Activated CD4-positive, alpha-beta T cell treated with anti-CD3 and anti-CD28 coated beads, Interleukin-2, amount 10 ng/mL, durations not matched to agents 7 days and 5 days (primary cell): ENCODE results near the gene DPY19L3. TPM values are rescaled to one million over a fixed set of nuclear protein-coding genes. Genes with fewer than 3 reads are reported as not detected.
A peak's percentile ranks its signal among the peaks of the same experiment; 100 is the strongest.

Source experiments
- CTCF ChIA-PET: fragments of 350-600 bp; sonication (Branson Sonifier 250); formaldehyde crosslinking; loops from one replicate; lab custom pipeline; 2021; ENCODE audit warnings: antibody characterized with exemption; lab: Charles Lee
- POLR2A ChIA-PET: fragments of 350-600 bp; sonication (Branson Sonifier 250); formaldehyde crosslinking; loops from one replicate; lab custom pipeline; 2021; ENCODE audit warnings: antibody characterized with exemption; lab: Charles Lee
- DNase-seq: peaks from one replicate; pipeline ENCODE4 v3.0.0-alpha.2; 2020
- H3K27ac Mint-ChIP-seq: one replicate; pipeline ENCODE4 v1.8.0; 2021; ENCODE audit warnings: mild to moderate bottlenecking, moderate library complexity, mixed read lengths
- H3K27me3 Mint-ChIP-seq: one replicate; pipeline ENCODE4 v1.8.0; 2021; ENCODE audit warnings: mixed read lengths
- H3K36me3 Mint-ChIP-seq: one replicate; pipeline ENCODE4 v1.8.0; 2021; ENCODE audit warnings: low read depth, mixed read lengths
- H3K4me1 Mint-ChIP-seq: one replicate; pipeline ENCODE4 v1.8.0; 2021; ENCODE audit warnings: mixed read lengths
- H3K4me3 Mint-ChIP-seq: one replicate; pipeline ENCODE4 v1.8.0; 2021; ENCODE audit warnings: mild to moderate bottlenecking, moderate library complexity, mixed read lengths
- H3K9me3 Mint-ChIP-seq: one replicate; pipeline ENCODE4 v1.8.0; 2021; ENCODE audit warnings: mixed read lengths
- total RNA-seq, 2 experiments: library from RNA; stranded (reverse); gene quantifications; one replicate each; pipeline ENCODE4 v1.2.3, GENCODE V29; 2021

The DPY19L3 gene
- 10 to 100 TPM; 11.2 to 13.1 TPM for total RNA-seq

GRCh38 chr19:32405431-32406160 is at the start of gene DPY19L3:
TSS of gene DPY19L3 (plus strand) at chr19:32405770. CDS start at chr19:32408254, 2,484 bp downstream.
- peak; percentile 92 for DNase-seq
- Mint-ChIP-seq H3K4me3 (peak within 1 kb of the TSS; percentile 82), H3K27ac (peak within 1 kb of the TSS; percentile 95), H3K36me3 (peaks cover 8% of the 10 kb centered on the region), H3K9me3 (no peaks in the 10 kb centered on the region), H3K4me1 (peaks cover 20% of the 10 kb centered on the region), H3K27me3 (no peaks in the 10 kb centered on the region)
- CTCF ChIA-PET, result interaction anchor here (1.4 kb wide), 2 partner anchors 32 to 66 kb away, joined by 3 to 4 read pairs; no protein-coding TSS in a partner anchor
- POLR2A ChIA-PET, result interaction anchor here (0.5 to 0.6 kb wide), 4 partner anchors 60 to 509 kb away, joined by 3 to 5 read pairs (median 4); partner anchors contain the start of gene ZNF507

GRCh38 chr19:32357720-32358119 is 47.9 kb upstream of the DPY19L3 start:
- no peak overlapping the region for H3K4me3 Mint-ChIP-seq
- peaks cover 16% of the 10 kb centered on the region for H3K4me1 Mint-ChIP-seq
- CTCF ChIA-PET, result interaction anchor here (1.2 kb wide), 1 partner anchor 17 kb away, joined by 3 read pairs; no protein-coding TSS in a partner anchor
- no peaks in the 10 kb centered on the region for H3K9me3 Mint-ChIP-seq
- no peak for DNase-seq
- peaks cover 75% of the 10 kb centered on the region for H3K36me3 Mint-ChIP-seq
- no peak overlapping the region for H3K27ac Mint-ChIP-seq
- POLR2A ChIA-PET, result no interaction called here
- H3K27me3 Mint-ChIP-seq, result no peaks in the 10 kb centered on the region

- Mint-ChIP-seq H3K27me3 (no peaks in the 10 kb centered on the region), H3K4me3 (no peak overlapping the region), H3K27ac (no peak overlapping the region), H3K4me1 (peaks cover 12% of the 10 kb centered on the region), H3K36me3 (peaks cover 73% of the 10 kb centered on the region), H3K9me3 (no peaks in the 10 kb centered on the region)
- CTCF ChIA-PET, result interaction anchor here (1.2 kb wide), 1 partner anchor 16 kb away, joined by 3 read pairs; no protein-coding TSS in a partner anchor
- POLR2A ChIA-PET, result no interaction called here
- DNase-seq, result no peak
Measured at GRCh38 chr19:32358321-32358720, 47.2 kb upstream of the DPY19L3 start.

- Mint-ChIP-seq H3K9me3 (no peaks in the 10 kb centered on the region), H3K27ac (no peak overlapping the region), H3K4me1 (peaks cover 10% of the 10 kb centered on the region), H3K36me3 (peaks cover 64% of the 10 kb centered on the region), H3K27me3 (no peaks in the 10 kb centered on the region), H3K4me3 (no peak overlapping the region)
- ChIA-PET CTCF (no interaction called here), POLR2A (no interaction called here)
- DNase-seq, result no peak
Measured at GRCh38 chr19:32359581-32359980, 46.0 kb upstream of the DPY19L3 start.

- DNase-seq, result no peak
- CTCF ChIA-PET, result no interaction called here
- H3K27ac Mint-ChIP-seq, result no peak overlapping the region
- H3K4me1 Mint-ChIP-seq, result peaks cover 2% of the 10 kb centered on the region
- POLR2A ChIA-PET, result no interaction called here
- H3K9me3 Mint-ChIP-seq, result no peaks in the 10 kb centered on the region
- H3K36me3 Mint-ChIP-seq, result peaks cover 61% of the 10 kb centered on the region
- no peaks in the 10 kb centered on the region for H3K27me3 Mint-ChIP-seq
- no peak overlapping the region for H3K4me3 Mint-ChIP-seq
Measured at GRCh38 chr19:32361574-32362317, 43.8 kb upstream of the DPY19L3 start.

- POLR2A ChIA-PET, result no interaction called here
- DNase-seq, result no peak
- no peaks in the 10 kb centered on the region for H3K27me3 Mint-ChIP-seq
- no peak overlapping the region for H3K4me3 Mint-ChIP-seq
- no peak overlapping the region for H3K27ac Mint-ChIP-seq
- H3K36me3 Mint-ChIP-seq, result peaks cover 62% of the 10 kb centered on the region
- no peaks in the 10 kb centered on the region for H3K9me3 Mint-ChIP-seq
- H3K4me1 Mint-ChIP-seq, result peaks cover 2% of the 10 kb centered on the region
- CTCF ChIA-PET, result no interaction called here
Measured at GRCh38 chr19:32362318-32362691, 43.3 kb upstream of the DPY19L3 start.

- H3K27me3 Mint-ChIP-seq, result no peaks in the 10 kb centered on the region
- ChIA-PET POLR2A (no interaction called here), CTCF (no interaction called here)
- H3K9me3 Mint-ChIP-seq, result no peaks in the 10 kb centered on the region
- peaks cover 2% of the 10 kb centered on the region for H3K4me1 Mint-ChIP-seq
- no peak overlapping the region for H3K4me3 Mint-ChIP-seq
- DNase-seq, result no peak
- H3K36me3 Mint-ChIP-seq, result peaks cover 64% of the 10 kb centered on the region
- no peak overlapping the region for H3K27ac Mint-ChIP-seq
Measured at GRCh38 chr19:32363175-32363574, 42.4 kb upstream of the DPY19L3 start.

GRCh38 chr19:32363632-32364031 is 41.9 kb upstream of the DPY19L3 start:
- no peak overlapping the region for H3K27ac Mint-ChIP-seq
- peaks cover 63% of the 10 kb centered on the region for H3K36me3 Mint-ChIP-seq
- DNase-seq, result no peak
- ChIA-PET POLR2A (no interaction called here), CTCF (no interaction called here)
- no peak overlapping the region for H3K4me3 Mint-ChIP-seq
- H3K9me3 Mint-ChIP-seq, result no peaks in the 10 kb centered on the region
- no peaks in the 10 kb centered on the region for H3K27me3 Mint-ChIP-seq
- peaks cover 2% of the 10 kb centered on the region for H3K4me1 Mint-ChIP-seq

- Mint-ChIP-seq H3K9me3 (no peaks in the 10 kb centered on the region), H3K36me3 (peaks cover 63% of the 10 kb centered on the region), H3K27ac (no peak overlapping the region), H3K4me3 (no peak overlapping the region), H3K27me3 (no peaks in the 10 kb centered on the region), H3K4me1 (peaks cover 2% of the 10 kb centered on the region)
- ChIA-PET POLR2A (no interaction called here), CTCF (no interaction called here)
- no peak for DNase-seq
Measured at GRCh38 chr19:32364040-32364439, 41.5 kb upstream of the DPY19L3 start.

GRCh38 chr19:32367063-32367462 is 38.5 kb upstream of the DPY19L3 start:
- ChIA-PET CTCF (no interaction called here), POLR2A (no interaction called here)
- Mint-ChIP-seq H3K9me3 (no peaks in the 10 kb centered on the region), H3K36me3 (peaks cover 65% of the 10 kb centered on the region), H3K27me3 (no peaks in the 10 kb centered on the region), H3K4me1 (peaks cover 2% of the 10 kb centered on the region), H3K27ac (no peak overlapping the region), H3K4me3 (no peak overlapping the region)
- DNase-seq, result no peak

- ChIA-PET CTCF (interaction anchor here (0.6 kb wide), 1 partner anchor 1124 kb away, joined by 4 read pairs; no protein-coding TSS in a partner anchor), POLR2A (no interaction called here)
- H3K4me1 Mint-ChIP-seq, result peaks cover 2% of the 10 kb centered on the region
- H3K27me3 Mint-ChIP-seq, result no peaks in the 10 kb centered on the region
- no peak overlapping the region for H3K4me3 Mint-ChIP-seq
- no peaks in the 10 kb centered on the region for H3K9me3 Mint-ChIP-seq
- H3K27ac Mint-ChIP-seq, result no peak overlapping the region
- peaks cover 66% of the 10 kb centered on the region for H3K36me3 Mint-ChIP-seq
- DNase-seq, result no peak
Measured at GRCh38 chr19:32367948-32368536, 37.5 kb upstream of the DPY19L3 start.

GRCh38 chr19:32368787-32369186 is 36.8 kb upstream of the DPY19L3 start:
- H3K4me3 Mint-ChIP-seq, result no peak overlapping the region
- no peaks in the 10 kb centered on the region for H3K27me3 Mint-ChIP-seq
- H3K9me3 Mint-ChIP-seq, result no peaks in the 10 kb centered on the region
- peaks cover 2% of the 10 kb centered on the region for H3K4me1 Mint-ChIP-seq
- POLR2A ChIA-PET, result no interaction called here
- DNase-seq, result no peak
- CTCF ChIA-PET, result interaction anchor here (0.6 kb wide), 1 partner anchor 1123 kb away, joined by 4 read pairs; no protein-coding TSS in a partner anchor
- no peak overlapping the region for H3K27ac Mint-ChIP-seq
- H3K36me3 Mint-ChIP-seq, result peaks cover 73% of the 10 kb centered on the region
